ENCODE data around the gene TMEM198.

GRCh38 chr2:219496825-219497494, 46.9 kb upstream of the TMEM198 start:
- TF ChIP-seq, protein P1, sequence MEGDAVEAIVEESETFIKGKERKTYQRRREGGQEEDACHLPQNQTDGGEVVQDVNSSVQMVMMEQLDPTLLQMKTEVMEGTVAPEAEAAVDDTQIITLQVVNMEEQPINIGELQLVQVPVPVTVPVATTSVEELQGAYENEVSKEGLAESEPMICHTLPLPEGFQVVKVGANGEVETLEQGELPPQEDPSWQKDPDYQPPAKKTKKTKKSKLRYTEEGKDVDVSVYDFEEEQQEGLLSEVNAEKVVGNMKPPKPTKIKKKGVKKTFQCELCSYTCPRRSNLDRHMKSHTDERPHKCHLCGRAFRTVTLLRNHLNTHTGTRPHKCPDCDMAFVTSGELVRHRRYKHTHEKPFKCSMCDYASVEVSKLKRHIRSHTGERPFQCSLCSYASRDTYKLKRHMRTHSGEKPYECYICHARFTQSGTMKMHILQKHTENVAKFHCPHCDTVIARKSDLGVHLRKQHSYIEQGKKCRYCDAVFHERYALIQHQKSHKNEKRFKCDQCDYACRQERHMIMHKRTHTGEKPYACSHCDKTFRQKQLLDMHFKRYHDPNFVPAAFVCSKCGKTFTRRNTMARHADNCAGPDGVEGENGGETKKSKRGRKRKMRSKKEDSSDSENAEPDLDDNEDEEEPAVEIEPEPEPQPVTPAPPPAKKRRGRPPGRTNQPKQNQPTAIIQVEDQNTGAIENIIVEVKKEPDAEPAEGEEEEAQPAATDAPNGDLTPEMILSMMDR (IDR thresholded peaks at IDR 0.05; ENCODE audit: low read depth, low read length, missing input control) = no peak
- TF ChIP-seq EGR1 (IDR thresholded peaks at IDR 0.05; ENCODE audit: low read depth in 2 of 2) = no peak
- no peak for TF ChIP-seq GABPA (IDR thresholded peaks at IDR 0.05 in 1 of 2, conservative IDR thresholded peaks at IDR 0.05 in 1 of 2)
- TF ChIP-seq, protein P2, sequence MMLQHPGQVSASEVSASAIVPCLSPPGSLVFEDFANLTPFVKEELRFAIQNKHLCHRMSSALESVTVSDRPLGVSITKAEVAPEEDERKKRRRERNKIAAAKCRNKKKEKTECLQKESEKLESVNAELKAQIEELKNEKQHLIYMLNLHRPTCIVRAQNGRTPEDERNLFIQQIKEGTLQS (IDR thresholded peaks at IDR 0.05) = no peak
- TF ChIP-seq, protein P3, sequence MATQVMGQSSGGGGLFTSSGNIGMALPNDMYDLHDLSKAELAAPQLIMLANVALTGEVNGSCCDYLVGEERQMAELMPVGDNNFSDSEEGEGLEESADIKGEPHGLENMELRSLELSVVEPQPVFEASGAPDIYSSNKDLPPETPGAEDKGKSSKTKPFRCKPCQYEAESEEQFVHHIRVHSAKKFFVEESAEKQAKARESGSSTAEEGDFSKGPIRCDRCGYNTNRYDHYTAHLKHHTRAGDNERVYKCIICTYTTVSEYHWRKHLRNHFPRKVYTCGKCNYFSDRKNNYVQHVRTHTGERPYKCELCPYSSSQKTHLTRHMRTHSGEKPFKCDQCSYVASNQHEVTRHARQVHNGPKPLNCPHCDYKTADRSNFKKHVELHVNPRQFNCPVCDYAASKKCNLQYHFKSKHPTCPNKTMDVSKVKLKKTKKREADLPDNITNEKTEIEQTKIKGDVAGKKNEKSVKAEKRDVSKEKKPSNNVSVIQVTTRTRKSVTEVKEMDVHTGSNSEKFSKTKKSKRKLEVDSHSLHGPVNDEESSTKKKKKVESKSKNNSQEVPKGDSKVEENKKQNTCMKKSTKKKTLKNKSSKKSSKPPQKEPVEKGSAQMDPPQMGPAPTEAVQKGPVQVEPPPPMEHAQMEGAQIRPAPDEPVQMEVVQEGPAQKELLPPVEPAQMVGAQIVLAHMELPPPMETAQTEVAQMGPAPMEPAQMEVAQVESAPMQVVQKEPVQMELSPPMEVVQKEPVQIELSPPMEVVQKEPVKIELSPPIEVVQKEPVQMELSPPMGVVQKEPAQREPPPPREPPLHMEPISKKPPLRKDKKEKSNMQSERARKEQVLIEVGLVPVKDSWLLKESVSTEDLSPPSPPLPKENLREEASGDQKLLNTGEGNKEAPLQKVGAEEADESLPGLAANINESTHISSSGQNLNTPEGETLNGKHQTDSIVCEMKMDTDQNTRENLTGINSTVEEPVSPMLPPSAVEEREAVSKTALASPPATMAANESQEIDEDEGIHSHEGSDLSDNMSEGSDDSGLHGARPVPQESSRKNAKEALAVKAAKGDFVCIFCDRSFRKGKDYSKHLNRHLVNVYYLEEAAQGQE (IDR thresholded peaks at IDR 0.05) = no peak
- no peak for TF ChIP-seq TAF1 (conservative IDR thresholded peaks at IDR 0.05)
